Naive thymus-derived CD4-positive, alpha-beta T cell (primary cell): Measurements from ENCODE around the gene DHX34. TPM values are rescaled to one million over a fixed set of nuclear protein-coding genes. Genes with fewer than 3 reads are reported as not detected.
A peak's percentile ranks its signal among the peaks of the same experiment; 100 is the strongest.
"Not testable (repeated sequence)": the region's sequence is repeated elsewhere in the genome, so short reads cannot be mapped to it uniquely, and the experiment has no call there.

Source experiments
- ATAC-seq: fragments of 150-1000 bp; cut with Tn5 transposase; 2 replicates; pipeline ENCODE4 v1.10.0; 2021; ENCODE audit warnings: mild to moderate bottlenecking, moderate library complexity
- CTCF ChIA-PET: fragments of 350-600 bp; sonication (Branson Sonifier 250); formaldehyde crosslinking; loops from one replicate; lab custom pipeline; 2021; ENCODE audit warnings: antibody characterized with exemption; lab: Charles Lee
- POLR2A ChIA-PET: fragments of 350-600 bp; sonication (Branson Sonifier 250); formaldehyde crosslinking; loops from one replicate; lab custom pipeline; 2021; ENCODE audit warnings: antibody characterized with exemption, inconsistent platforms; lab: Charles Lee
- DNase-seq, 9 donors: peaks; one replicate each; pipeline versions ENCODE4 v3.0.0 to v3.0.0-alpha.2; 2020 to 2022; ENCODE audit warnings: mixed read lengths in 1 of 9
- H3K27ac ChIP-seq: one replicate; pipeline ENCODE4 v1.7.0; 2013; ENCODE audit warnings: mild to moderate bottlenecking, low read depth, low read length, moderate library complexity
- H3K27me3 ChIP-seq, 2 donors: one replicate each; pipeline ENCODE4 v1.7.0; 2013; ENCODE audit warnings: low read length in 2 of 2, mild to moderate bottlenecking in 2 of 2, moderate library complexity in 2 of 2; ENCODE audit not compliant: control insufficient read depth in 2 of 2, insufficient read depth in 2 of 2
- H3K36me3 ChIP-seq, 3 experiments: 1 replicate in 2 of 3; 2 replicates in 1 of 3; pipeline ENCODE4 v1.7.0; 2013; ENCODE audit warnings: low read length in 3 of 3, mild to moderate bottlenecking in 3 of 3, moderate library complexity in 1 of 3; ENCODE audit not compliant: insufficient read depth in 3 of 3, control insufficient read depth in 2 of 3
- H3K4me1 ChIP-seq, 2 donors: one replicate each; pipeline ENCODE4 v1.7.0; 2013; ENCODE audit warnings: low read length in 2 of 2, mild to moderate bottlenecking in 2 of 2, moderate library complexity in 1 of 2; ENCODE audit not compliant: control insufficient read depth in 2 of 2, insufficient read depth in 2 of 2
- H3K4me3 ChIP-seq: 2 replicates; pipeline ENCODE4 v1.7.0; 2013; ENCODE audit warnings: mild to moderate bottlenecking, low read length
- H3K9me3 ChIP-seq, 3 experiments: 1 replicate in 2 of 3; 2 replicates in 1 of 3; pipeline ENCODE4 v1.7.0; 2013; ENCODE audit warnings: low read length in 3 of 3; ENCODE audit not compliant: control insufficient read depth in 2 of 3
- H3K27ac Mint-ChIP-seq, 9 donors: one replicate each; pipeline ENCODE4 v1.8.0; 2020 to 2022; ENCODE audit warnings: mixed read lengths in 9 of 9, mild to moderate bottlenecking in 8 of 9, moderate library complexity in 5 of 9, inconsistent platforms in 2 of 9
- H3K27me3 Mint-ChIP-seq, 5 donors: one replicate each; pipeline ENCODE4 v1.8.0; 2021 to 2022; ENCODE audit warnings: mixed read lengths in 5 of 5, mild to moderate bottlenecking in 1 of 5
- H3K36me3 Mint-ChIP-seq, 5 donors: one replicate each; pipeline ENCODE4 v1.8.0; 2020 to 2022; ENCODE audit warnings: mixed read lengths in 5 of 5, mild to moderate bottlenecking in 3 of 5, inconsistent platforms in 1 of 5
- H3K4me1 Mint-ChIP-seq, 7 donors: one replicate each; pipeline ENCODE4 v1.8.0; 2020 to 2022; ENCODE audit warnings: mixed read lengths in 7 of 7, mild to moderate bottlenecking in 3 of 7, inconsistent platforms in 1 of 7
- H3K4me3 Mint-ChIP-seq, 10 donors: one replicate each; pipeline ENCODE4 v1.8.0; 2020 to 2022; ENCODE audit warnings: mild to moderate bottlenecking in 10 of 10, mixed read lengths in 10 of 10, moderate library complexity in 6 of 10, inconsistent platforms in 2 of 10
- H3K9me3 Mint-ChIP-seq, 11 donors: one replicate each; pipeline ENCODE4 v1.8.0; 2020 to 2022; ENCODE audit warnings: mixed read lengths in 11 of 11, mild to moderate bottlenecking in 4 of 11, inconsistent platforms in 1 of 11, moderate library complexity in 1 of 11
- intact Hi-C, 2 donors: fragments of 100-400 bp; cut with micrococcal nuclease; formaldehyde crosslinking; loops; one replicate each; pipeline ENCODE4 v1.15.1; 2023
- polyA plus RNA-seq, 2 donors: library from polyadenylated mRNA; unstranded; fragments of 300-500 nt; fragmentation: Illumina TruSeq; gene quantifications; one replicate each; pipeline ENCODE4 v1.2.3, GENCODE V29; 2021
- total RNA-seq, 6 experiments: library from RNA in 5 of 6; stranded (reverse) in 5 of 6; gene quantifications; 1 replicate in 5 of 6; 2 replicates in 1 of 6; pipeline ENCODE4 v1.2.3 and lab custom pipeline; 2021 to 2026

DHX34 gene
- total and polyA plus RNA-seq, 7 experiments from 2014 or later: 3.7 to 31.6 (median 16.9) TPM

DNA sequence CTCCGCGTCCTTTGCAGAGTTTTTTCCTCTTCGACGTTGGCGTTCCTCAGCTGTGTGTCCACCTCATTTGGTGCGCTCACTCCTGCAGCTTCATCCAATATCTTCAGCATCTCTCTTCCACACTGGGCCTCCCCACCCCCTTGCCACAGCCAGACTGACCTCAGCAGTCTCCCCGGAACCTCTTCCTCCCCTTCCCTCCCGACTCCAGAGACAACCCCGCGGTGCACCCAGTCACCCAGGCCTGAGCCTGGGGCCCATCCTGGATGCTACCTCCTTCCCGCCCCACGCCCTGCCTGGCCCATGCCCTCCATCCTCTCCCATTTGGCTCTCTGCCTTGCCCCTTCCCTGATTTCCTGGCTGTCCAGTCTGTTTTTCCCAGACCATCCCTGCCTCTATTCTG is 25.2 kb upstream of the DHX34 start:
- no peaks in the 10 kb centered on the region for H3K9me3 ChIP-seq
- H3K4me3 ChIP-seq: no peak overlapping the region
- no peak overlapping the region for H3K27ac ChIP-seq
- H3K36me3 ChIP-seq: no peaks in the 10 kb centered on the region
- peaks cover 6 to 38% (median 32%) of the 10 kb centered on the region in 5 donors for H3K27me3 Mint-ChIP-seq
- H3K4me3 Mint-ChIP-seq: no peak overlapping the region
- POLR2A ChIA-PET: interaction anchor here (1.0 kb wide), 1 partner anchor 14 kb away, joined by 3 read pairs; the partner anchor contains the start of gene C5AR1
- H3K4me1 Mint-ChIP-seq: peaks cover 0 to 9% (median 0%) of the 10 kb centered on the region in 7 donors
- ATAC-seq (no peak), DNase-seq (no peak)
- peaks cover 0 to 7% (median 0%) of the 10 kb centered on the region in 11 donors for H3K9me3 Mint-ChIP-seq
- intact Hi-C loops: no loop called here
- H3K27me3 ChIP-seq: no peaks in the 10 kb centered on the region
- H3K4me1 ChIP-seq: no peaks in the 10 kb centered on the region
- no peak overlapping the region for H3K27ac Mint-ChIP-seq
- CTCF ChIA-PET: interaction anchor here (0.6 kb wide), 1 partner anchor 637 kb away, joined by 4 read pairs; no protein-coding TSS in a partner anchor
- H3K36me3 Mint-ChIP-seq: peaks cover 0 to 10% (median 3%) of the 10 kb centered on the region in 5 donors

DNA sequence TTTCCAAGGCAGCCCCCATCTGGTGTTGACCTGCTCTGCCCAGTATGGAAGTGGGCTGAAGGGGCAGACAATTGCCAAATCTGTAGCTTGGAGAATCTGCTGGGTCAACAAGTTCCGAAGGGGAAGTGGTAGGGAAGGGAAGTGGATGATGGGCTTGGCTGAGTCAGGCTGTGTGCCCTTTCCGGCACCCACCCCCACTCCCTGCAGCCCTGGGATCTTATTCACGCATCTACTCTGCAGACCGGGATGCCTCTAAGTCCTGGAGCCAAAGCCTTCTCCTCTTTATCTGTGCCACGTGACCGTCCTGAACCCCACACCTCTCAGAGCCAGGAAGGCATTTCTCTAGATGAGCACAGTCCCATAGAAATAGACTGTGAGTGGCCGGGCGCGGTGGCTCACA is 24.6 kb upstream of the DHX34 start:
- no peaks in the 10 kb centered on the region for H3K27me3 ChIP-seq
- no peaks in the 10 kb centered on the region for H3K9me3 ChIP-seq
- no peak overlapping the region for H3K27ac ChIP-seq
- H3K27me3 Mint-ChIP-seq: peaks cover 6 to 38% (median 32%) of the 10 kb centered on the region in 5 donors
- DNase-seq: no peak
- intact Hi-C loops: no loop called here
- H3K4me3 ChIP-seq: no peak overlapping the region
- ChIA-PET POLR2A (no interaction called here), CTCF (no interaction called here)
- ATAC-seq: peak; percentile 86
- no peak overlapping the region for H3K27ac Mint-ChIP-seq
- peaks cover 0 to 10% (median 3%) of the 10 kb centered on the region in 5 donors for H3K36me3 Mint-ChIP-seq
- peaks cover 0 to 9% (median 0%) of the 10 kb centered on the region in 7 donors for H3K4me1 Mint-ChIP-seq
- H3K4me1 ChIP-seq: no peaks in the 10 kb centered on the region
- H3K9me3 Mint-ChIP-seq: peaks cover 0 to 7% (median 0%) of the 10 kb centered on the region in 11 donors
- H3K4me3 Mint-ChIP-seq: no peak overlapping the region
- H3K36me3 ChIP-seq: no peaks in the 10 kb centered on the region

- no peaks in the 10 kb centered on the region for H3K36me3 Mint-ChIP-seq
- peaks cover 0 to 5% (median 0%) of the 10 kb centered on the region in 7 donors for H3K4me1 Mint-ChIP-seq
- Histone ChIP-seq H3K27ac (no peak overlapping the region), H3K36me3 (no peaks in the 10 kb centered on the region), H3K4me1 (no peaks in the 10 kb centered on the region), H3K9me3 (no peaks in the 10 kb centered on the region), H3K4me3 (no peak overlapping the region), H3K27me3 (no peaks in the 10 kb centered on the region)
- no peak overlapping the region for H3K4me3 Mint-ChIP-seq
- peak overlapping the region in 1 of 9 donors; percentile 68 for H3K27ac Mint-ChIP-seq
- POLR2A ChIA-PET: interaction anchor here (0.6 kb wide), 2 partner anchors 93 to 1726 kb away, joined by 4 to 5 read pairs; no protein-coding TSS in a partner anchor
- ATAC-seq (peak; percentile 67), DNase-seq (no peak)
- peaks cover 0 to 3% (median 0%) of the 10 kb centered on the region in 11 donors for H3K9me3 Mint-ChIP-seq
- intact Hi-C loops: no loop called here
- H3K27me3 Mint-ChIP-seq: peaks cover 0 to 16% (median 8%) of the 10 kb centered on the region in 5 donors
- CTCF ChIA-PET: interaction anchor here (0.6 kb wide), 1 partner anchor 1260 kb away, joined by 3 read pairs; no protein-coding TSS in a partner anchor
Measured at GRCh38 chr19:47330466-47330869, 18.6 kb upstream of the DHX34 start.

DNA sequence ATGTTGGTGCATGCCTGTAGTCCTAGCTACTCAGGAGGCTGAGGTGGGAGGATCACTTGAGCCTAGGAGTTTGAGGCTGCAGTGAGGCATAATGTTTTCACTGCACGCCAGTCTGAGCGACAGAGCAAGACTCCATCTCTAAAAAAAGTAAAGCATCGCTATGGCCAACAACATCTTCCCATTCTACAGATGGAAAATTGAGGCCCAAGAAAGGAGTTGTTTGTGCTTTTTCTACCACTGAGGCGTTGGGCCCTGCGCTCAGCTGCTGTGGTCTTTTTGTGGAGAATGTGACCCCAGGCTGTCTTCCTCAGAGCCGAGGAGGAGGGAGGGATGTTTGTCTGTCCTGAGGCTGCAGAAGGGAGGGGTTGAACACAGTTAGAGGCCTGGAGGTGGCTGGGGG is 17.6 kb upstream of the DHX34 start:
- POLR2A ChIA-PET: interaction anchor here (0.6 kb wide), 1 partner anchor 10 kb away, joined by 3 read pairs; no protein-coding TSS in a partner anchor
- Mint-ChIP-seq H3K4me3 (no peak overlapping the region), H3K36me3 (no peaks in the 10 kb centered on the region), H3K4me1 (peaks cover 2 to 11% (median 4%) of the 10 kb centered on the region in 7 donors), H3K27ac (no peak overlapping the region), H3K27me3 (peaks cover 0 to 9% (median 2%) of the 10 kb centered on the region in 5 donors), H3K9me3 (peaks cover 0 to 3% (median 0%) of the 10 kb centered on the region in 11 donors)
- Histone ChIP-seq H3K4me1 (peaks cover under 1 to 6% of the 10 kb centered on the region in 2 donors), H3K27me3 (no peaks in the 10 kb centered on the region), H3K27ac (no peak overlapping the region), H3K36me3 (no peaks in the 10 kb centered on the region), H3K9me3 (no peaks in the 10 kb centered on the region), H3K4me3 (no peak overlapping the region)
- ATAC-seq (no peak), DNase-seq (no peak)
- intact Hi-C loops: no loop called here
- CTCF ChIA-PET: no interaction called here

- CTCF ChIA-PET: no interaction called here
- no peak within 1 kb of the TSS for H3K27ac Mint-ChIP-seq
Measured at GRCh38 chr19:47331931-47332547, 17.1 kb upstream of the DHX34 start, which contains the start of gene C5AR2. C5AR2 (plus strand) TSS chr19:47332175; CDS start chr19:47340800, 8,625 bp downstream.

DNA sequence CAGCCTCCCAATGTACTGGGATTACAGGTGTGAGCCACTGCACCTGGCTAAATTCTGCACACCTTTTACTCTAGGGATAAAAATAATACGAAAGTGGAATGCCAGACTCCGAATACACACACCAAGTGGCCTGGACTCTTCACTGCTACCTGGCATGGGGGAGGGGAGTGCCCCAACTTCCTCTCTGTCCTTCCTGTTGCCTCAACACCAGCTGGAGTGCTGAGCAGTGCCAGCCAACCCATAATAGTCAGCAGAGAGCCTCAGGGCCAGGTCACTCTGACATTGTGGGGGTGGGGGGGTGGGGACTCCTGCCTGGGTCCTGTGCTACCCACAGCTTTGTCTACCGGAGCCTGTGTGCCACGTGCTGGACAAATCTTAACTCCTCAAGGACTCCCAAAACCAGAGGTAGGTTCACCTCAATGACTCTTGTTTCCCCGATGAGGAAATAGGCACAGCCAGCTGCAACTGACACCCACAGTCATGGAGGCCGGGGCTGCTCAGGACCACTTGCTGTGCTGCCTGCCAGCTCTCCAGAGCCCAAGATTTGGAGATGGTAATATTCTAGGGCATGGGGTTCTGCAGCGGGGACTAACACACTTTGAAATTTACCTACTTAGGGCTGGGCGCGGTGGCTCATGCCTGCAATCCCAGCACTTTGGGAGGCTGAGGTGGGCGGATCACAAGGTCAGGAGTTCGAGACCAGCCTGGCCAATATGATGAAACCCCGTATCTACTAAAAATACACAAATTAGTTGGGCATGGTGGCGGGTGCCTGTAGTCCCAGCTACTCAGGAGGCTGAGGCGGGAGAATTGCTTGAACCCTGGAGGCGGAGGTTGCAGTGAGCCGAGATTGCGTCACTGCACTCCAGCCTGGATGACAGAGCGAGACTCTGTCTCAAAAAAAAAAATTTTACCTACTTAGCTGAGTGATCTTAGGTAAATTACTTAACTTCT is 12.1 kb upstream of the DHX34 start:
- POLR2A ChIA-PET, H3K27ac ChIP-seq, H3K9me3 Mint-ChIP-seq, H3K27me3 Mint-ChIP-seq, H3K27me3 ChIP-seq, intact Hi-C loops, H3K4me3 ChIP-seq, H3K4me1 ChIP-seq, H3K9me3 ChIP-seq, H3K36me3 ChIP-seq, H3K36me3 Mint-ChIP-seq: not testable (repeated sequence)
- ATAC-seq (peak; percentile 85), DNase-seq (peak in 1 of 9 donors; percentile 8)
- CTCF ChIA-PET: interaction anchor here (1.5 kb wide), 1 partner anchor 12 kb away, joined by 5 read pairs; the partner anchor contains the start of gene DHX34
- H3K4me1 Mint-ChIP-seq: peaks cover 9 to 16% (median 10%) of the 10 kb centered on the region in 7 donors
- H3K27ac Mint-ChIP-seq: peak overlapping the region in 1 of 9 donors; percentile 80
- H3K4me3 Mint-ChIP-seq: peak overlapping the region in 4 of 10 donors; percentile 13 to 41 (median 16)

More at GRCh38 chr19:47331931-47332547, 17.1 kb upstream of the DHX34 start, which contains the start of gene C5AR2:
- no peak for ATAC-seq
- no peak within 1 kb of the TSS for H3K27ac ChIP-seq
- H3K27me3 ChIP-seq: no peaks in the 10 kb centered on the region
- no peaks in the 10 kb centered on the region for H3K9me3 ChIP-seq
- Mint-ChIP-seq H3K4me3 (no peak within 1 kb of the TSS), H3K27me3 (peaks cover 0 to 4% (median 0%) of the 10 kb centered on the region in 5 donors), H3K36me3 (no peaks in the 10 kb centered on the region), H3K9me3 (peaks cover 0 to 3% (median 0%) of the 10 kb centered on the region in 11 donors), H3K4me1 (peaks cover 7 to 15% (median 9%) of the 10 kb centered on the region in 7 donors)
- no peak for DNase-seq
- H3K36me3 ChIP-seq: no peaks in the 10 kb centered on the region
- intact Hi-C loops: no loop called here
- no peak within 1 kb of the TSS for H3K4me3 ChIP-seq
- POLR2A ChIA-PET: interaction anchor here (0.6 kb wide), 1 partner anchor 11 kb away, joined by 3 read pairs; no protein-coding TSS in a partner anchor
- peaks cover 3 to 9% of the 10 kb centered on the region in 2 donors for H3K4me1 ChIP-seq
